H1 (cell line): ENCODE measurements around the gene PLXNB2. TPM values are rescaled to one million over a fixed set of nuclear protein-coding genes. Genes with fewer than 3 reads are reported as not detected.
A peak's percentile ranks its signal among the peaks of the same experiment; 100 is the strongest.

Experiments used
- CTCF ChIA-PET: fragments of 300-600 bp; sonication (Branson Sonifier 250); formaldehyde crosslinking; loops from one replicate; lab custom pipeline; 2021; ENCODE audit not compliant: partially characterized antibody; lab: Charles Lee
- POLR2A ChIA-PET: fragments of 300-600 bp; sonication (Branson Sonifier 250); formaldehyde crosslinking; loops from one replicate; lab custom pipeline; 2021; ENCODE audit warnings: inconsistent platforms; ENCODE audit not compliant: partially characterized antibody; lab: Charles Lee
- DNase-seq, 2 experiments: peaks; one replicate each; pipeline versions ENCODE4 v3.0.0 to v3.0.0-alpha.2; 2010 to 2022; ENCODE audit warnings: low spot score in 2 of 2, low read depth in 1 of 2, mixed read lengths in 1 of 2
- FAIRE-seq: peaks from 2 replicates; lab custom pipeline; 2011; peaks lifted over from hg19 to GRCh38; lab: Jason Lieb, UNC
- H2AFZ ChIP-seq: 2 replicates; pipeline ENCODE4 v1.8.1; 2012; ENCODE audit warnings: low read length, inconsistent platforms
- H2AK5ac ChIP-seq: 2 replicates; pipeline ENCODE4 v1.6.1; 2013; ENCODE audit warnings: low read depth, low read length
- H2BK120ac ChIP-seq: replicated peaks from 2 replicates; pipeline ENCODE3; 2013; ENCODE audit warnings: low read depth, low read length, inconsistent platforms
- H2BK12ac ChIP-seq: 2 replicates; pipeline ENCODE4 v1.6.1; 2013; ENCODE audit warnings: low read depth, low read length
- H2BK15ac ChIP-seq: 2 replicates; pipeline ENCODE4 v1.6.1; 2013; ENCODE audit warnings: low read length
- H2BK20ac ChIP-seq: 2 replicates; pipeline ENCODE4 v1.6.1; 2013; ENCODE audit warnings: low read length
- H2BK5ac ChIP-seq: 2 replicates; pipeline ENCODE4 v1.6.1; 2013; ENCODE audit warnings: low read depth, low read length
- H3K14ac ChIP-seq: 2 replicates; pipeline ENCODE4 v1.6.1; 2013; ENCODE audit warnings: inconsistent platforms; ENCODE audit not compliant: insufficient read length
- H3K18ac ChIP-seq: 2 replicates; pipeline ENCODE4 v1.6.1; 2013; ENCODE audit warnings: low read length; ENCODE audit errors: extremely low read depth
- H3K23ac ChIP-seq: 2 replicates; pipeline ENCODE4 v1.6.1; 2013; ENCODE audit warnings: inconsistent platforms; ENCODE audit not compliant: insufficient read length
- H3K23me2 ChIP-seq: 2 replicates; pipeline ENCODE4 v1.6.1; 2013; ENCODE audit warnings: low read depth, low read length
- H3K27ac ChIP-seq: 2 replicates; pipeline ENCODE4 v1.6.1; 2011; ENCODE audit warnings: low read depth, low read length, inconsistent platforms
- H3K27me3 ChIP-seq, 4 experiments: replicated peaks in 1 of 4; 1 replicate in 1 of 4; 2 replicates in 3 of 4; pipeline versions ENCODE4 v1.6.1 to v1.8.1; 2011 to 2013; ENCODE audit warnings: low read length in 3 of 4, mild to moderate bottlenecking in 3 of 4, inconsistent platforms in 2 of 4, mixed read lengths in 2 of 4, moderate library complexity in 1 of 4; ENCODE audit not compliant: control insufficient read depth in 3 of 4, insufficient read depth in 3 of 4; ENCODE audit errors: extremely low read depth in 1 of 4
- H3K36me3 ChIP-seq, 4 experiments: 2 replicates each; pipeline versions ENCODE4 v1.6.1 to v1.8.1; 2011 to 2013; ENCODE audit warnings: mild to moderate bottlenecking in 4 of 4, low read length in 3 of 4, moderate library complexity in 2 of 4, control low read depth in 1 of 4, inconsistent platforms in 1 of 4; ENCODE audit not compliant: insufficient read depth in 4 of 4, control insufficient read depth in 2 of 4
- H3K4ac ChIP-seq: replicated peaks from 2 replicates; pipeline ENCODE3; 2013; ENCODE audit warnings: low read length, low read depth, mixed read lengths, inconsistent platforms; ENCODE audit not compliant: insufficient read length
- H3K4me1 ChIP-seq, 4 experiments: replicated peaks in 1 of 4; 1 replicate in 1 of 4; 2 replicates in 3 of 4; pipeline versions ENCODE4 v1.6.1 to v1.8.1; 2011 to 2013; ENCODE audit warnings: low read length in 3 of 4, inconsistent platforms in 2 of 4, mixed read lengths in 1 of 4; ENCODE audit not compliant: insufficient read depth in 4 of 4, control insufficient read depth in 3 of 4
- H3K4me2 ChIP-seq, 2 experiments: 2 replicates each; pipeline versions ENCODE4 v1.6.1 to v1.8.1; 2011 to 2013; ENCODE audit warnings: low read depth in 2 of 2, low read length in 2 of 2, control low read depth in 1 of 2, inconsistent platforms in 1 of 2, mild to moderate bottlenecking in 1 of 2; ENCODE audit not compliant: insufficient read depth in 1 of 2
- H3K4me3 ChIP-seq, 4 experiments: fragments of 200-600, 300-600 bp in 1 of 4; sonication (generic), shearing (Covaris generic), sonication (Bioruptor Twin) in 1 of 4; 2 replicates each; pipeline versions ENCODE4 v1.5.1 to v1.8.1; 2011 to 2016; ENCODE audit warnings: low read length in 4 of 4, low read depth in 3 of 4, control low read depth in 2 of 4, inconsistent platforms in 2 of 4, mild to moderate bottlenecking in 2 of 4, mixed read lengths in 1 of 4, moderate library complexity in 1 of 4; ENCODE audit not compliant: insufficient read depth in 2 of 4; ENCODE audit errors: extremely low read depth in 1 of 4
- H3K56ac ChIP-seq: replicated peaks from 2 replicates; pipeline ENCODE3; 2013; ENCODE audit warnings: low read depth, mild to moderate bottlenecking, mixed read lengths, low read length, inconsistent platforms; ENCODE audit not compliant: insufficient read length
- H3K79me1 ChIP-seq: 2 replicates; pipeline ENCODE4 v1.6.1; 2013; ENCODE audit warnings: low read depth, low read length, control low read depth
- H3K79me2 ChIP-seq, 2 experiments: 2 replicates each; pipeline versions ENCODE4 v1.6.1 to v1.8.1; 2012 to 2013; ENCODE audit warnings: low read length in 2 of 2, mild to moderate bottlenecking in 2 of 2, inconsistent platforms in 1 of 2; ENCODE audit not compliant: insufficient read depth in 2 of 2, control insufficient read depth in 1 of 2
- H3K9ac ChIP-seq, 4 experiments: replicated peaks in 1 of 4; 1 replicate in 1 of 4; 2 replicates in 3 of 4; pipeline versions ENCODE4 v1.6.1 to v1.8.1; 2011 to 2013; ENCODE audit warnings: low read depth in 3 of 4, low read length in 3 of 4, control low read depth in 2 of 4, mild to moderate bottlenecking in 2 of 4, moderate library complexity in 2 of 4, inconsistent platforms in 1 of 4; ENCODE audit errors: extremely low read depth in 1 of 4
- H3K9me3 ChIP-seq, 2 experiments: 2 replicates each; pipeline versions ENCODE4 v1.6.1 to v1.8.1; 2012 to 2013; ENCODE audit warnings: mild to moderate bottlenecking in 2 of 2, moderate library complexity in 2 of 2, control low read depth in 1 of 2, inconsistent platforms in 1 of 2, low read depth in 1 of 2, low read length in 1 of 2, mixed read lengths in 1 of 2; ENCODE audit not compliant: insufficient read depth in 2 of 2
- H4K20me1 ChIP-seq, 2 experiments: replicated peaks in 1 of 2; 2 replicates each; pipeline versions ENCODE3 to v1.8.1; 2011 to 2013; ENCODE audit warnings: inconsistent platforms in 2 of 2, low read length in 2 of 2, mild to moderate bottlenecking in 1 of 2; ENCODE audit not compliant: insufficient read depth in 2 of 2, control insufficient read depth in 1 of 2
- H4K5ac ChIP-seq: 2 replicates; pipeline ENCODE4 v1.6.1; 2013; ENCODE audit warnings: low read length, low read depth, mixed read lengths, inconsistent platforms; ENCODE audit not compliant: insufficient read length
- H4K8ac ChIP-seq: 2 replicates; pipeline ENCODE4 v1.8.0; 2013; ENCODE audit warnings: mild to moderate bottlenecking, moderate library complexity, low read length, inconsistent platforms; ENCODE audit not compliant: insufficient read depth; ENCODE audit errors: extremely low read depth
- H4K91ac ChIP-seq: replicated peaks from 2 replicates; pipeline ENCODE3; 2013; ENCODE audit warnings: low read length, mixed read lengths, inconsistent platforms; ENCODE audit not compliant: insufficient read length
- BRCA1 ChIP-seq: IDR thresholded peaks from 2 replicates; pipeline ENCODE4 v1.6.1; 2012; ENCODE audit warnings: low read depth, low read length, improper control_type of control experiment
- CBX8 ChIP-seq: fragments of 300-800, 300-1000 bp; sonication (generic); IDR thresholded peaks from 2 replicates; pipeline ENCODE4 v1.7.1; 2016; ENCODE audit warnings: low read depth, low read length, borderline replicate concordance
- CHD2 ChIP-seq: IDR thresholded peaks from 2 replicates; pipeline ENCODE4 v1.6.1; 2012; ENCODE audit warnings: low read length, improper control_type of control experiment
- GTF2F1 ChIP-seq: IDR thresholded peaks from 2 replicates; pipeline ENCODE4 v1.6.1; 2012; ENCODE audit warnings: low read depth, low read length, improper control_type of control experiment, borderline replicate concordance
- RBBP5 ChIP-seq: IDR thresholded peaks from 2 replicates; pipeline ENCODE4 v1.7.1; 2012; ENCODE audit warnings: low read depth, mild to moderate bottlenecking, inconsistent platforms, low read length, moderate library complexity, borderline replicate concordance
- SIN3A ChIP-seq, 2 experiments: IDR thresholded peaks in 1 of 2; conservative IDR thresholded peaks in 1 of 2; 2 replicates each; pipeline ENCODE4 v1.6.1; 2011 to 2012; ENCODE audit warnings: low read length in 2 of 2, improper control_type of control experiment in 1 of 2, low read depth in 1 of 2, mild to moderate bottlenecking in 1 of 2
- SIRT6 ChIP-seq: IDR thresholded peaks from one replicate; pipeline ENCODE4 v1.7.1; 2012; ENCODE audit warnings: low read length, inconsistent platforms
- SP1 ChIP-seq: IDR thresholded peaks from 2 replicates; pipeline ENCODE4 v1.6.1; 2011; ENCODE audit warnings: low read depth, low read length
- TBP ChIP-seq: IDR thresholded peaks from 2 replicates; pipeline ENCODE4 v1.6.1; 2011; ENCODE audit warnings: low read depth, low read length, improper control_type of control experiment
- YY1 ChIP-seq: IDR thresholded peaks from 2 replicates; pipeline ENCODE4 v1.6.1; 2011; ENCODE audit warnings: low read depth, mild to moderate bottlenecking, low read length
- WGBS, 2 experiments: shearing (Covaris generic) in 1 of 2; methylation state at CpG; one replicate each; pipeline versions ENCODE4 v1.1.6 to v1.1.7; 2013 to 2015; ENCODE audit warnings: low lambda C conversion rate in 2 of 2, mixed read lengths in 2 of 2, inconsistent platforms in 1 of 2, low coverage in 1 of 2, missing lambda C conversion rate in 1 of 2; ENCODE audit not compliant: insufficient replicate concordance in 2 of 2, insufficient coverage in 1 of 2, insufficient read length in 1 of 2; ENCODE audit errors: extremely low coverage in 1 of 2, missing lambda C conversion rate in 1 of 2; 5-methylcytosine and 5-hydroxymethylcytosine counted together
- polyA plus RNA-seq, 7 experiments: library from polyadenylated mRNA; depleted of rRNA in 3 of 7; stranded (reverse) in 5 of 7; unstranded in 2 of 7; fragments of >200 nt in 5 of 7; fragments of 200-250 nt in 2 of 7; gene quantifications; 1 replicate in 5 of 7; 2 replicates in 1 of 7; 4 replicates in 1 of 7; pipeline versions ENCODE4 v1.2.1 to v1.2.3, GENCODE V29; 2011 to 2013; ENCODE audit warnings: missing spikeins in 2 of 7, mixed read lengths in 2 of 7
- total RNA-seq: library from RNA; stranded (reverse); fragmentation: NEBNext Ultra II Directional; extraction: Animal tissue kit (Norgen Biotek cat#: 25700); gene quantifications from 2 replicates; pipeline ENCODE4 v1.2.1, GENCODE V29; 2021
- TF ChIP-seq, protein P1 (sequence below): IDR thresholded peaks from 2 replicates; pipeline ENCODE4 v1.6.1; 2011; ENCODE audit warnings: low read depth, mild to moderate bottlenecking, low read length; ENCODE audit not compliant: insufficient read depth

PLXNB2 gene
- total and polyA plus RNA-seq, 2 of the 8 experiments (the other 6 are each of a cell fraction or from before 2014, with no cell fraction given), result 58.3 to 92.8 TPM

DNA sequence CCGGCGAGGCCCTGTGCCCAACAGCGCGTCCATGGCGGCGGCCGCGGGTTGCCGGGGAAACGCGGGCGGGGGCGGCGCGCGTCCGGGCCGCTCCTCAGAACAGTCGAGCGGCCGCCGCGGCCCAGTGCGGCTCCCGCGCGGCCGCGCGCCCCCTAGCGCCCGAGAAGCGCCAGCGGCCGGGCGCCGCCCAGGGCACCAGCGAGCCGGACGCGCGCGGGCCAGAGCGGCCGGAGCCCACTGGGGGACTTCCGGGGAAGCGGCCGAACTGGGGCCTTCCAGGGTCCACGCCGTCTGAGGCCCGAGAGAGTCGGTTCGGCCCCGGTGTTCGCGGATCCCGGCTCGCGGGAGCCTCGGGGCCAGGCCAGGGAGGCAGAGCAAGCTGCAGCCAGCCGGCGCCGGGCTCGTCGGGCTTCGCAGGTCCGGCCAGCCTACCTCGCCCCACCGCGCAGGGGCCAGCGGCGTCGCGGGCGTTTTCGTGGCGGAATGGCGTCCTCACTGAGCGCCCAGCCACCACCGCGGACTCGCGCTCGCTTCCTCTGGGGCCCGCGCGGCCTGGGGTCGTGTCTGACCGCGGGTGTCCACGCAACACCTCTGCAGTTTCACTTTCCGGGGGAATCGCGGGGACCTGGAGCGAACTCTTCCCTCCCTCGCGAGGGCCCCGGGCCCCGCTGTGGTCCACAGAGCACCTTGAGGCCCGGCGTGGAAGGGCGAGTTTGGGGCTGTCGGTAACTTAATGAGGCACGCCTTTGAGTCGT lies 19.7 kb upstream of the PLXNB2 start, which contains the start of gene DENND6B:
TSS of gene DENND6B (minus strand) at position 57 of the 755 bp plus-strand sequence. CDS start at position 33, 24 bp downstream.
- POLR2A ChIA-PET, result interaction anchor here (0.6 to 2.3 kb wide), 3 partner anchors 11 to 1874 kb away, joined by 4 to 6 read pairs (median 5); no protein-coding TSS in a partner anchor
- TF ChIP-seq TBP (no peak; the same call in 1 of the 2 replicates), CHD2 (no peak), SIRT6 (no peak), YY1 (peak; percentile 79; the same call in 1 of the 2 replicates), RBBP5 (no peak), SIN3A (conservative IDR thresholded peaks at IDR 0.05 in 1 of 2, IDR thresholded peaks at IDR 0.05 in 1 of 2; ENCODE audit: low read depth in 1 of 2, low read length in 2 of 2) (peak in 1 of 2 experiments; percentile 80; a peak in 1 of 4 replicates), SP1 (no peak), BRCA1 (no peak), GTF2F1 (no peak), CBX8 (no peak)
- TF ChIP-seq, protein P1, sequence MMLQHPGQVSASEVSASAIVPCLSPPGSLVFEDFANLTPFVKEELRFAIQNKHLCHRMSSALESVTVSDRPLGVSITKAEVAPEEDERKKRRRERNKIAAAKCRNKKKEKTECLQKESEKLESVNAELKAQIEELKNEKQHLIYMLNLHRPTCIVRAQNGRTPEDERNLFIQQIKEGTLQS, result no peak

More for the DNA sequence above, 19.7 kb upstream of the PLXNB2 start, which contains the start of gene DENND6B:
- H3K79me1 ChIP-seq, result no peaks in the 10 kb centered on the region
- no peak within 1 kb of the TSS for H2BK5ac ChIP-seq
- no peak within 1 kb of the TSS for H3K14ac ChIP-seq
- H4K8ac ChIP-seq, result peak within 1 kb of the TSS; percentile 97
- no peak within 1 kb of the TSS for H3K4ac ChIP-seq
- peak within 1 kb of the TSS; percentile 91 for H4K91ac ChIP-seq
- H2BK15ac ChIP-seq, result no peak within 1 kb of the TSS
- no peak within 1 kb of the TSS for H2BK12ac ChIP-seq
- no peak within 1 kb of the TSS for H3K23ac ChIP-seq
- DNase-seq (peak in 1 of 2 experiments; percentile 86), FAIRE-seq (no peak)
- peak within 1 kb of the TSS; percentile 64 to 84 (median 69) for H3K4me3 ChIP-seq
- peaks cover 1 to 13% (median 12%) of the 10 kb centered on the region in 4 experiments; a peak in 6 of 7 replicates for H3K27me3 ChIP-seq
- peaks cover 10% of the 10 kb centered on the region; the same call in 1 of the 2 replicates for H3K23me2 ChIP-seq
- peak within 1 kb of the TSS; percentile 60 for H4K5ac ChIP-seq
- CTCF ChIA-PET, result interaction anchor here (0.6 to 4.0 kb wide), 13 partner anchors 8 to 198 kb away, joined by 3 to 24 read pairs (median 5); partner anchors contain the start of gene SCO2
- H2AFZ ChIP-seq, result peak within 1 kb of the TSS; percentile 9; the same call in 1 of the 2 replicates
- no peak within 1 kb of the TSS; the same call in 1 of the 2 replicates for H3K27ac ChIP-seq
- H2BK120ac ChIP-seq, result no peak within 1 kb of the TSS
- H3K18ac ChIP-seq, result no peak within 1 kb of the TSS
- H3K9me3 ChIP-seq, result no peaks in the 10 kb centered on the region
- H2AK5ac ChIP-seq, result no peak within 1 kb of the TSS
- peak within 1 kb of the TSS; percentile 78 to 81 for H3K4me2 ChIP-seq
- H3K56ac ChIP-seq, result peak within 1 kb of the TSS; percentile 42
- H3K79me2 ChIP-seq, result no peaks in the 10 kb centered on the region
- no peaks in the 10 kb centered on the region for H4K20me1 ChIP-seq
- peaks cover 0 to 8% (median 2%) of the 10 kb centered on the region in 4 experiments; a peak in 4 of 7 replicates for H3K4me1 ChIP-seq
- 15% methylated on average over 65 of the region's 105 CpGs; no CpG with 5 or more reads in 1 of the 2 experiments for WGBS, 2 experiments
- no peaks in the 10 kb centered on the region for H3K36me3 ChIP-seq
- no peak within 1 kb of the TSS for H2BK20ac ChIP-seq
- H3K9ac ChIP-seq, result peak within 1 kb of the TSS; percentile 12 to 71 (median 55); a peak in 5 of 7 replicates
